GM12891 (cell line): ENCODE results near the gene BGLAP.

ENCODE experiments used
- DNase-seq: peaks from one replicate; pipeline ENCODE4 v3.0.0; 2011; ENCODE audit warnings: low spot score; ENCODE audit not compliant: insufficient read length
- FAIRE-seq: peaks from 2 replicates; lab custom pipeline; 2011; peaks lifted over from hg19 to GRCh38; lab: Jason Lieb, UNC
- PAX5 ChIP-seq: IDR thresholded peaks from 2 replicates; pipeline ENCODE4 v1.6.1; 2011; ENCODE audit warnings: low read length, moderate library complexity, mild to moderate bottlenecking; ENCODE audit not compliant: insufficient read depth, severe bottlenecking
- POLR2A ChIP-seq: IDR thresholded peaks from 2 replicates; pipeline ENCODE4 v1.6.1; 2011; ENCODE audit warnings: low read depth, low read length, control low read depth
- POLR2AphosphoS5 ChIP-seq: IDR thresholded peaks from 2 replicates; pipeline ENCODE4 v1.6.1; 2011; ENCODE audit warnings: low read depth, low read length, control low read depth
- POU2F2 ChIP-seq: IDR thresholded peaks from 2 replicates; pipeline ENCODE4 v1.6.1; 2011; ENCODE audit warnings: low read depth, mild to moderate bottlenecking, control low read depth, low read length, moderate library complexity
- SPI1 ChIP-seq: IDR thresholded peaks from 2 replicates; pipeline ENCODE4 v1.6.1; 2011; ENCODE audit warnings: low read depth, low read length, control low read depth
- TAF1 ChIP-seq: IDR thresholded peaks from 2 replicates; pipeline ENCODE4 v1.6.1; 2011; ENCODE audit warnings: low read depth, low read length, control low read depth

The BGLAP gene

GRCh38 chr1:156282479-156283222 is 40.7 kb downstream of the BGLAP start, which contains the start of gene SMG5:
SMG5 (minus strand) TSS chr1:156282825; CDS start chr1:156282680, 145 bp downstream.
- DNase-seq = peak; percentile 90
- peak; percentile 97 for FAIRE-seq
- peak; percentile 91 for TF ChIP-seq TAF1
- TF ChIP-seq POLR2A = peak; percentile 90
- peak; percentile 48 for TF ChIP-seq SPI1
- TF ChIP-seq POU2F2 = peak; percentile 72; the same call in 1 of the 2 replicates
- no peak for TF ChIP-seq PAX5
- peak; percentile 87; the same call in 1 of the 2 replicates for TF ChIP-seq POLR2AphosphoS5

DNA sequence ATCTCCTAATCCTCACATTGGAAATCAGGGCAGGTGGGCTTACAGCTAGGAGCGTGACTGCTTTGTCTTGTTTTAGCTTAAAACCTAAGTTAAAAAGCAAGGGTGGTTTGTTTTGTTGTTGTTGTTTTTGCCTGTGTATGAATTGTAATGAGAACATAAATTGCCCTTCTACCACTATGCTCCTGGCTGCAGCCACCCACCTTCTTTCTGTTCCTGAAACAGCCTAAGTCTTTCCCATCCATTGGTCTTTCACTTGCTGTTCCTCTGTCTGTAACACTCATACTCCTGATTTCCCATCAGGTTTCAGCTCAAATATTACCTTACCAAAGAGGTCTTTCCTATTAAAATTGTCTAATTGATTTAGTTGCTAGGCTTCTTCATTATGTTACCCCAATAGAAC is 41.5 kb downstream of the BGLAP start:
- FAIRE-seq (no peak), DNase-seq (no peak)
- no peak for TF ChIP-seq POU2F2
- TF ChIP-seq SPI1 = peak; percentile 44; the same call in 1 of the 2 replicates

DNA sequence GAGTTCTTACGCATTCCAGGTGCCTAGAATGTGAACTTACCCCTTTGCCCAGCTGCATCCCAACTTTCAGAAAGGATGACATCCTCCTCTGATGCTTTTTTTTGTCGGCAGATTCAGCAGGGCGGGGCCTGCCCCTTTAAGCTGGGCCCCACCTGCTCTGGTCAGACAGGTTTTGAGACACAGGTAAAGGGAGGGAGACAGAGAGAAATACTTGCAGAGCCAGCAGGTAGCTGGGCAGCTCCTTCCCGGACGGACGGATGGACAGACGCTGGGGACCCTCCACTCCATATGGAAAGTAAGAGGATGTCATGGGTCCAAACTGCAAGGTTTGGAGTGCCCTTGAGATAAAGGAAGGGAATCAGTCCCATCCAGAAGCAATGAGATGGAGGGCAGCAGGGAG is 42.1 kb downstream of the BGLAP start, which contains the start of gene TMEM79:
Gene TMEM79 (plus strand): TSS at position 214 of the 400 bp plus-strand sequence. CDS start 902 bp downstream, outside the sequence.
- FAIRE-seq (no peak), DNase-seq (no peak)
- TF ChIP-seq TAF1 (no peak), POLR2AphosphoS5 (no peak), POU2F2 (no peak), PAX5 (no peak), SPI1 (no peak), POLR2A (no peak)

- no peak for TF ChIP-seq SPI1
- no peak for TF ChIP-seq TAF1
- TF ChIP-seq POU2F2 = no peak
- no peak for TF ChIP-seq PAX5
- no peak for TF ChIP-seq POLR2AphosphoS5
- no peak for TF ChIP-seq POLR2A
- FAIRE-seq (no peak), DNase-seq (no peak)
Measured at GRCh38 chr1:156284757-156285156, 42.8 kb downstream of the BGLAP start.

DNA sequence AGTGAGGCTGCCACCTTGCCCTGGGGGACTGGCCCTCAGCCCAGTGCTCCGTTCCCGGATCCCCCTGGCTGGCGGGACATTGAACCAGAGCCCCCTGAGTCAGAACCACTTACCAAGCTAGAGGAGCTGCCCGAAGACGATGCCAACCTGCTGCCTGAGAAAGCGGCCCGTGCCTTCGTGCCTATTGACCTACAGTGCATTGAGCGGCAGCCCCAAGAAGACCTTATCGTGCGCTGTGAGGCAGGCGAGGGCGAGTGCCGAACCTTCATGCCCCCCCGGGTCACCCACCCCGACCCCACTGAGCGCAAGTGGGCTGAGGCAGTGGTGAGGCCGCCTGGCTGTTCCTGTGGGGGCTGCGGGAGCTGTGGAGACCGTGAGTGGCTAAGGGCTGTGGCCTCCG is 43.5 kb downstream of the BGLAP start:
- DNase-seq (no peak), FAIRE-seq (no peak)
- TF ChIP-seq TAF1 (no peak), POU2F2 (no peak), POLR2AphosphoS5 (no peak), SPI1 (no peak), POLR2A (no peak), PAX5 (no peak)

GRCh38 chr1:156286061-156286460 is 44.1 kb downstream of the BGLAP start:
- FAIRE-seq = no peak
- DNase-seq = no peak
- TF ChIP-seq PAX5 (no peak), TAF1 (no peak), POLR2AphosphoS5 (no peak), SPI1 (no peak), POU2F2 (no peak), POLR2A (no peak)

DNA sequence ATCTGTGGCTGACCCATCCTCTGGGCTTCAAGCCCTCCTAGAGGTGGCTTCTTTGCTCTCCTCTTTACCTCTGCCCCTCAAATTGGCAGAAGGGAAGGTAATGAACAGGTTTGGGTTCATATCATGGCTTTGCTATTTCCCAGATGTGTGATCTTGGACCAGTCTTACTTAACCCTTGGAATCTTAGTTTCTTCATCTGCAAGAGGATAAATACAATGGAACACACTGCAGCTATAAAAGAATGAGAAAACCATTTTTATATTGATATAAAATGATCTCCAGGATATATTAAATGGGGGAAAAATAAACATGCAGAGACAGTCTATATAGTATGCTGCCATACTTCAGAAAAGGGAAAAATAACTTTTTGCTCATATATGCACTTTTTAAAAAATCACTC is 47.9 kb downstream of the BGLAP start:
- TF ChIP-seq TAF1 (no peak), SPI1 (no peak), POU2F2 (no peak), POLR2AphosphoS5 (no peak), POLR2A (no peak), PAX5 (no peak)
- DNase-seq (no peak), FAIRE-seq (no peak)

- TF ChIP-seq POLR2A (no peak), POU2F2 (no peak), TAF1 (no peak), POLR2AphosphoS5 (no peak)
- FAIRE-seq (peak; percentile 87), DNase-seq (peak; percentile 59)
Measured at GRCh38 chr1:156291226-156292061, 49.5 kb downstream of the BGLAP start.
